HG02759 (cell line): ENCODE data around the gene EBF3.
A peak's percentile ranks its signal among the peaks of the same experiment; 100 is the strongest.

ENCODE experiments used
- ATAC-seq: cut with Tn5 transposase; IDR thresholded peaks from one replicate; pipeline ENCODE4 v1.9.1; 2021; ENCODE audit warnings: mild to moderate bottlenecking, moderate library complexity; ENCODE audit not compliant: unreplicated experiment

EBF3 gene, protein sequence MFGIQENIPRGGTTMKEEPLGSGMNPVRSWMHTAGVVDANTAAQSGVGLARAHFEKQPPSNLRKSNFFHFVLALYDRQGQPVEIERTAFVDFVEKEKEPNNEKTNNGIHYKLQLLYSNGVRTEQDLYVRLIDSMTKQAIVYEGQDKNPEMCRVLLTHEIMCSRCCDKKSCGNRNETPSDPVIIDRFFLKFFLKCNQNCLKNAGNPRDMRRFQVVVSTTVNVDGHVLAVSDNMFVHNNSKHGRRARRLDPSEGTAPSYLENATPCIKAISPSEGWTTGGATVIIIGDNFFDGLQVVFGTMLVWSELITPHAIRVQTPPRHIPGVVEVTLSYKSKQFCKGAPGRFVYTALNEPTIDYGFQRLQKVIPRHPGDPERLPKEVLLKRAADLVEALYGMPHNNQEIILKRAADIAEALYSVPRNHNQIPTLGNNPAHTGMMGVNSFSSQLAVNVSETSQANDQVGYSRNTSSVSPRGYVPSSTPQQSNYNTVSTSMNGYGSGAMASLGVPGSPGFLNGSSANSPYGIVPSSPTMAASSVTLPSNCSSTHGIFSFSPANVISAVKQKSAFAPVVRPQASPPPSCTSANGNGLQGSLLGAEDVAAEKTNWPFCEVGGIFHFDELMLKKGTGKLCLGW

DNA sequence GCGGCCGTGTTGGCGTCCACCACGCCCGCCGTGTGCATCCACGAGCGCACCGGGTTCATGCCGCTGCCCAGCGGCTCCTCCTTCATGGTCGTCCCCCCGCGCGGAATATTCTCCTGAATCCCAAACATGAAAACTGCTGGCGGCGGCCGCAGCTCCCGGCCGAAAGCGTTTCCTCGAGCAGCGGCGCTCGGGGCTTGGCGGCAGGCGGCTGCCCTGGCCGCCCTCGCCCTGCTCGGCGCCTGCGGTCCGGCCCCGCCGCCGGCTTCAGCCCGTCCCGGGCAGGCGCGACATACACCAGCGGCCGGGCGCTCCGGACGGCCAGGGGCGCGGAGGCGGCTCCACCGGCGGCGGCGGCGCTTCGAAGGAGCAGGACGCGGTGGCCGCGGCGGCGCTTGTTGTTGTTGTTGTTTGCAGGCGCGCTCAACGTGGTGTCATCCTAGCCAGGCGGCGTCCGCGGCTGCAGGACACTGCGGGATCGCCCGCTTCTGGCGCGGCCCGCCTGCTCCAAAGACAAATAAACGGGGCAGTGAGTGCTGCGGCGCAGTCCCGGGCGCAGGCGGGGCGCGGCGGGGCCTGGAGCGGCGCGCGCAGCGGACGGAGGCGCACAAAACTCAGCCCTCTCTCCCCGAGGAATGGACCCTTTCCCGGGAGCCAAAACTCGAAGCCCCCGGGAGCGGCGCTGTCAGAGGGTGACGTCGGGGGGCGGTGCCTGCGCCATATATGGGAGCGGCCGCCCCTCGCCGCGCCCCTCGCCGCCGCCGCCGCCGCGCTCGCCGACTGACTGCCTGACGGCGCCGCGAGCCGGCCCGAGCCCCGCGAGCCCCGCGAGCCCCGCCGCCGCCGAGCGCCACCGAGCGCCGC, at the start of gene EBF3:
TSS of gene EBF3 (minus strand) at position 634 of the 861 bp plus-strand sequence. CDS start at position 128, 506 bp downstream.
- peak; percentile 52 for ATAC-seq

- no peak for ATAC-seq
Observed at GRCh38 chr10:130013335-130014262, 49.5 kb upstream of the EBF3 start.

DNA sequence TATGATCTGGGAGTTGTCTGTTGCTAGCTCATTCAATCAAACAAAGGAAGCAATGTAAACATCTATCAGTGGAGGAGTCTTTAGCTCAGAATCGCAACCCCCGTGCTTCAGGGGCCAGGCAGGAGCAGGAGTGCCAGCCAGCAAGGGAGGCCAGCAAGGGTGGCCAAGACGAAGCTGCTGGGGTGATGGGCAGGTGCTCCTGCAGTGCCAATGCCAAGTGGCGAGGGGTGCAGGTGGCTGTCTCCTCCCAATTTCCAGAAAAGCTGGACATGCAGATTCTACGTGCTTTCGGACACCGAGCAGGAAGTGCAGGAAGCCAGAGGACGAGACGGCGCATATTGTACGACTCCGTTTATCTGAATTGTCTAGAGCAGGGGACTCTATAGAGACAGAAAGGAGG, 48.1 kb upstream of the EBF3 start:
- no peak for ATAC-seq

GRCh38 chr10:130010653-130011052, 46.6 kb upstream of the EBF3 start:
- ATAC-seq: no peak

DNA sequence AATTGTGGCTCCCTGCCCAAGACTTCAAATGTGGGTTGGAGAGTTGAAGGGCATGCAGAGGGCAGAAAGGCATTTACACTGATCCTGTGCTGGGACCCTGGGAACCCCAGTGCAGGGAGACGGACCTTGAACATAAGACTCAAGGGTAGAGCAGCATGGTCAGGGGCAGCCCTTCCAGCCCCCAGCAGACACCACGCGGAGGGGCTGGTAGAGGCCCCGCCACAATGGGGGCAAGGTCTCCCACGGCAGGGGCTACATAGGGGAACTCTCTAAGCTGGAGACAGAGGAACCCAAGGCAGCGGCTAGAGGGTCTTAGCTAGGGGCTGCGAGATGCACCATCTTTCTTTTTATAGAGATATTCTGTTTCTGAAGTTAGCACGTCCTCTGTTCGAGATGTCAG, 45.2 kb upstream of the EBF3 start:
- no peak for ATAC-seq

DNA sequence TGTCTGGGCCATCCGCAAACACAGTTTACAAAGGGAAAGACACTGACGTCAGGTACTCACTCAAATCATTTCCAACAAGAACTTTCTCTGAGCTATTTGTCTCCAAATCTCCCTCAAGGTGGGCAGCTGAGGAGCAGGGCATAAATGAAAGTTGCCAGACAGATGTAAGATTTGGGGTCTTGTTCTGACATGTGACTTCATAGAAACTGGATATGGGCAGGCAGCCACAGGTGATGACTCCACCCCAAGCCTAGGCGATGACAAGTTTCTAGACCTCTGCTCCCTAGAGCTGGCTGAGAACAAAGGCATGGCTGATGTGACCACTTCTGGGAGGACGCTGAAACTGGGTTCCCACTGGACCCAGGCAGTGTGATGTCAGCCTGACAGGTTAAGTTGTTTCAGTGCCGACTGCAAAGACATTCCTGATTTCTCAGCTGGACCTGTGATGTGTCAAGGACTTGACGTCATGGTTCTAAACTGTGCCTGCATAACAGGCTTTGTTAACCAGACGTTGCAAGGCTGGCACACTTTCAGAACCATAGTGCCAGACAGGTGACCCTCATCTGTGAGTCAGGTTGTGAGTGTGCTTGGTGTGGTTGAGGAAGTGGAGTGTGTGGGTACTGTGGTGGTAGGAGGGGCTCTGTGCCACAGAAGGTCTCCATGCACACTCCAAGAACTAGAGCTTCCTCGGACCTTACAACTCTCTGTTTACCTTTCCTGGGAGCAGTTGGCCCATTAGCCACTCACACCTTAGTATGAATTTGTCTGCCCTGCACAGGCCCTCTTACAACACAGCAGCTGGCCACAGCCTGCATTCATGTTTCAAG, 39.9 kb upstream of the EBF3 start:
- no peak for ATAC-seq

DNA sequence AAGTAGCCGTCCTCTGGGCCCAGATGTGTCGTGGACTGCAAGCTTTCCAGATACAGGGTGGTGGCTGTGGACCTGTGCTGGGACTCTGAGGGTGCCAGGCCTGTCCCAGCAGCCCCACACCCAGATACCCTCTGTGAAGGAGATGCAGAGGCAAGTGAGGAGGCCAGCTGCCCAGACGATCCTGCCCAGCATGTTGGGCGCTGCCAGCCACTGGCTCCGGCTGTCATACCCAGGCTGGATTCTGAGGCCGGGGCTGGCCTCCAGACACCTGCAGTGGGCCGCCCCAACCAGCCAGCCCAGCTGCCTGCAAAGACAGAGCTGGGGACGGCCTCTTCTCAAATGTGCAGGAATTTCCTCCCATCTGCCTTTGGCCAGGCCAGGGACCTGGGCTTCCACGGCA, 39.1 kb upstream of the EBF3 start:
- ATAC-seq: no peak

GRCh38 chr10:130002606-130003005, 38.5 kb upstream of the EBF3 start:
- ATAC-seq: no peak

DNA sequence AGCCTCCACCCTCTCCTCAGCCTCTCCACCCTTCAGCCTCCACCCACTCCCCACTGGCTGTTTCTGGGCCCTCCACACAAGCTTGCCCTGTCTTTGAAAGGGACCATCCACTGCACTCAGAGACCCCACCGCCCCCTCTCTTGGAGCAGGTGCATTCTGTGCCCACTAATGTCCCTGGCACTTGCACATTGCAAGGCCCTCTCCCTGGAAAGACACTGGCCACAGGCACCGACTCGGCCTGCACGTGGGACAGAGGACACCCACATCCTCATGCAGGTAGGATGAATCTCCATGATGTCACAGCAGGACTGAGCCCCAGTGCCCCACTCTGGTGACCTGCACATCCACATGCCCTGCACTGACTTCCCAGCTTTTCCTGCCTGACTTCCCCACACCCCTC, 36.8 kb upstream of the EBF3 start:
- no peak for ATAC-seq

- no peak for ATAC-seq
Observed at GRCh38 chr10:129999140-129999539, 35.1 kb upstream of the EBF3 start.

DNA sequence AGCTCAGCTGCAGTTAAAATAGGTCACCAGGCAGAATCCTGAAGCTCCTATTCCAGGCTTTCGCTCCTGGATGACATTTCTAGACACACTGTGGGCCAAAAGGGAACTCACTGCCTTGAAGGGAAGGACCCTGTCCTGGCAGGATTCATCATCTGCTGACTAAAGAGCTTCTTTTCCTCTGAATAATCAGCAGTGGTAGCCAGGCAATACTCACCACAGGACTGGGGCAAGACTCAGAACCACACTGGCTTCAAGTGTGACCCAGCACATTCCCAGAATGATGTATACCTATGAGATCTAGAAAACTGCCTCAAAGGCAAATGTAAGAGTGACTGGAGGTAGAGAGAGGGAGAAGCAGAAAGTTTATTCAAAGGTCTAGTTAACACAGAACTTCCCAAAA, 29.5 kb upstream of the EBF3 start:
- no peak for ATAC-seq

GRCh38 chr10:129992356-129992755, 28.3 kb upstream of the EBF3 start:
- no peak for ATAC-seq

DNA sequence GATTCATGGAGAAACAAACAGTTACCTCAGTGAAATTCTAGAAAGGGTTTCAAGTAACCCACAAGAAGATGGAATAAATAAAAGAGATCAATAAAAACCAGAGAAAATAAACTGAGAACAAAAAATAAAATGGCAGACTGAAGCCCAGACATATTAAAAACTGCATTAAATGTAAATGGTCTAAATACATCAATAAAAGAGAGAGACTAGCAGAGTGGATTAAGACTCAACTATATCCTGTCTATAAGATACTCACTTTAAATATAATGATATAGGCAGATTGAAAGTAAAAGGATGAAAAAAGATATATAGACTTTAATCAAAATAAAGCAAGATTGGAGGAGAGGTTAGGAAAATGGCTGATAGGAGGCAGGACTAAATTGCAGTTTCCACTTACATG, 18.8 kb upstream of the EBF3 start:
- ATAC-seq: no peak

GRCh38 chr10:129978980-129979379, 14.9 kb upstream of the EBF3 start:
- ATAC-seq: no peak

GRCh38 chr10:129978322-129978721, 14.2 kb upstream of the EBF3 start:
- ATAC-seq: no peak

GRCh38 chr10:129977794-129978193, 13.7 kb upstream of the EBF3 start:
- no peak for ATAC-seq

DNA sequence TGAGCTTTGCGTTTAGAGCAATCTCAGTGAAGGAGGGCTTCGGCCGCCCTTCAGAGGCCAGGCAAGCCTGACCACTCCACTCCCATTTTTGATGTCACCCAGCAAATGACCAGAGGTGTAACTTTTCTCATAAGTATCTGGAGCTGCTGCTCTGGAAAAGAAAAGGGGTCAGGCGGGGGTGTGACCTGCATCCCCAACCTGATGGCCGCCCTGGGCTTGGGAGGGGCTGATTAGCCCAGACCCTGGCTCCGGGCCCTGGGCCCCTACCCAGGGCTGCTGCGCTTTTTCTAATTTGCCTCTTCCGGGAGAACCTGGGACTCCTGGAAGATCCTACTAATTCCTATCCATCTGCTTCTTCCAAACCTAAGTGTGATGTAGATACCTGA, 9.6 kb upstream of the EBF3 start:
- no peak for ATAC-seq

GRCh38 chr10:129972966-129973673, 9.0 kb upstream of the EBF3 start:
- no peak for ATAC-seq
